Ascending aorta (tissue), 2 donors: ENCODE measurements around the gene CCDC146. TPM values are rescaled to one million over a fixed set of nuclear protein-coding genes. Genes with fewer than 3 reads are reported as not detected.

Experiments used
- DNase-seq, 2 donors: peaks; one replicate each; pipeline ENCODE4 v3.0.0-alpha.2; 2019; ENCODE audit warnings: low spot score in 2 of 2
- H3K27ac ChIP-seq, 2 donors: fragments of 200-600 bp; sonication (generic); one replicate each; pipeline ENCODE4 v1.5.1; 2016 to 2017; ENCODE audit warnings: mild to moderate bottlenecking in 1 of 2
- H3K27me3 ChIP-seq: fragments of 200-600 bp; sonication (generic); one replicate; pipeline ENCODE4 v1.5.1; 2017
- H3K36me3 ChIP-seq, 2 donors: fragments of 200-600 bp; sonication (generic); one replicate each; pipeline ENCODE4 v1.5.1; 2016
- H3K4me1 ChIP-seq, 2 donors: fragments of 200-600 bp; sonication (generic); one replicate each; pipeline ENCODE4 v1.5.1; 2016 to 2017; ENCODE audit warnings: mild to moderate bottlenecking in 1 of 2
- H3K4me3 ChIP-seq, 2 donors: fragments of 200-600 bp; sonication (generic); one replicate each; pipeline ENCODE4 v1.5.1; 2016 to 2017; ENCODE audit warnings: mild to moderate bottlenecking in 1 of 2
- H3K9me3 ChIP-seq, 2 donors: fragments of 200-600 bp; sonication (generic); one replicate each; pipeline ENCODE4 v1.5.1; 2016
- intact Hi-C: fragments of 100-400 bp; cut with DNase I; formaldehyde crosslinking; loops from one replicate; pipeline ENCODE4 v1.15.1; 2023
- total RNA-seq: library from RNA; depleted of rRNA; stranded (reverse); fragments of >200 nt; gene quantifications from one replicate; pipeline ENCODE4 v1.1.0, GENCODE V29; 2016
- TF ChIP-seq, protein P1 (sequence below), 3 experiments: fragments of 200-600 bp in 2 of 3; fragments of 450-650 bp in 1 of 3; sonication (generic) in 2 of 3; IDR thresholded peaks; one replicate each; pipeline ENCODE4 v1.5.1; 2016 to 2019; ENCODE audit warnings: antibody characterized with exemption in 3 of 3, mild to moderate bottlenecking in 1 of 3, moderate library complexity in 1 of 3

CCDC146 gene
- total RNA-seq, 1 donor from 2014 or later = 9.2 TPM

DNA sequence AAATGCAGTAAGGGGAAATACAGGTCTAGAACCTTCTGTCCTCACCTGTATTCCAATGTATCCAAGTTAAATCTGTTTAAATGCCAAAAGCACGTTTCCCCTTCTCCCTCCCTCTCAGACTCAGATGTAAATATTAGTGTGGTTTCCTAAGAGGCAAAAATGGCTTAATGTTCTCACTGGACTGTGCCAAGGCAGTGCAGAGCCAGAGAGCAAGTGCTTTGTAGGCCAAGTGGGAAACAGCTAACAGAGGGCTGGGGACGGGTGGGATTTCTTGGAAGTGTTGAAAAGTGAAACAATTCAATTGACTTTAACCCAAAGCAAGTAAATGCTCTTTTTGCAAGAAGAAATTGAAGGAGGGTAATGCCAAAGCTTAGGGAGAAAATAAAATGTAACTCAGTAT, 190.7 kb downstream of the CCDC146 start:
- TF ChIP-seq, protein P1, sequence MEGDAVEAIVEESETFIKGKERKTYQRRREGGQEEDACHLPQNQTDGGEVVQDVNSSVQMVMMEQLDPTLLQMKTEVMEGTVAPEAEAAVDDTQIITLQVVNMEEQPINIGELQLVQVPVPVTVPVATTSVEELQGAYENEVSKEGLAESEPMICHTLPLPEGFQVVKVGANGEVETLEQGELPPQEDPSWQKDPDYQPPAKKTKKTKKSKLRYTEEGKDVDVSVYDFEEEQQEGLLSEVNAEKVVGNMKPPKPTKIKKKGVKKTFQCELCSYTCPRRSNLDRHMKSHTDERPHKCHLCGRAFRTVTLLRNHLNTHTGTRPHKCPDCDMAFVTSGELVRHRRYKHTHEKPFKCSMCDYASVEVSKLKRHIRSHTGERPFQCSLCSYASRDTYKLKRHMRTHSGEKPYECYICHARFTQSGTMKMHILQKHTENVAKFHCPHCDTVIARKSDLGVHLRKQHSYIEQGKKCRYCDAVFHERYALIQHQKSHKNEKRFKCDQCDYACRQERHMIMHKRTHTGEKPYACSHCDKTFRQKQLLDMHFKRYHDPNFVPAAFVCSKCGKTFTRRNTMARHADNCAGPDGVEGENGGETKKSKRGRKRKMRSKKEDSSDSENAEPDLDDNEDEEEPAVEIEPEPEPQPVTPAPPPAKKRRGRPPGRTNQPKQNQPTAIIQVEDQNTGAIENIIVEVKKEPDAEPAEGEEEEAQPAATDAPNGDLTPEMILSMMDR (IDR thresholded peaks at IDR 0.05) = no peak
- no peak for DNase-seq
- peaks cover 9 to 28% of the 10 kb centered on the region in 2 donors for H3K4me1 ChIP-seq
- no peaks in the 10 kb centered on the region for H3K9me3 ChIP-seq
- H3K27me3 ChIP-seq = no peaks in the 10 kb centered on the region
- intact Hi-C loops = loop anchor here (2.0 kb wide), 1 partner anchor 14 kb away; no protein-coding TSS in a partner anchor
- peaks cover 0 to 3% of the 10 kb centered on the region in 2 donors for H3K36me3 ChIP-seq
- no peak overlapping the region for H3K4me3 ChIP-seq
- peak overlapping the region; percentile 30 to 72 for H3K27ac ChIP-seq

DNA sequence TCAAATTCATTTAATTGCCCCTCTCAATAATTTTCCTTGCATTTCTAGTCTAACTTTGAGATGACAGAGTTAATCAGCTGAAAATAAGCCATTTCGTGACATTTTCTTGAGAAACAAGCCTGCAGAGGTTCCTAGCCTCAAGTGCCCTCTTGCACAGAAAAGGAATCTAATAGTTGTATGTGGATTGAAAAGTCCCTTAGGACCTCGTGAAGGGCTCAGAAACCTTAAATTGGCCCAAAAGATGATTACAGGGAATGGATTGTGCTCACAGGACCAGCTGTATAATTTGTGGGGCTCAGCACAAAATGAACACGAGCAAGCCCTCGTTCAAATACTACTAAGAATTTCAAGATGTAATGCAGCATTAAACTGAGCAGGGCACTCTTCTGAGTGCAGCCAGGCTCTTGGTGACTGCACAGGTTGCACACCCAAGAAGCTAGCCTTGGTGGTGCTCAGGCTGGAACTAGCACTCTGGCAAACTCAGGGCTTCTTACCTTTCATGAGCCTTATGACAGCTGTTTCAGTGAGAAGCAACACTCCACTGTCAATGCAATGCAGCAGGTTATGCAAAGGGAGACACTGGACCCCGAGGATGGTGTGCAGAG, 191.6 kb downstream of the CCDC146 start:
- DNase-seq = no peak
- intact Hi-C loops = loop anchor here (2.0 kb wide), 1 partner anchor 13 kb away; no protein-coding TSS in a partner anchor
- peak overlapping the region; percentile 30 to 49 for H3K27ac ChIP-seq
- no peaks in the 10 kb centered on the region for H3K9me3 ChIP-seq
- H3K36me3 ChIP-seq = peaks cover 0 to 3% of the 10 kb centered on the region in 2 donors
- no peaks in the 10 kb centered on the region for H3K27me3 ChIP-seq
- peaks cover 9 to 28% of the 10 kb centered on the region in 2 donors for H3K4me1 ChIP-seq
- no peak overlapping the region for H3K4me3 ChIP-seq
- TF ChIP-seq, protein P1 (IDR thresholded peaks at IDR 0.05) = no peak

DNA sequence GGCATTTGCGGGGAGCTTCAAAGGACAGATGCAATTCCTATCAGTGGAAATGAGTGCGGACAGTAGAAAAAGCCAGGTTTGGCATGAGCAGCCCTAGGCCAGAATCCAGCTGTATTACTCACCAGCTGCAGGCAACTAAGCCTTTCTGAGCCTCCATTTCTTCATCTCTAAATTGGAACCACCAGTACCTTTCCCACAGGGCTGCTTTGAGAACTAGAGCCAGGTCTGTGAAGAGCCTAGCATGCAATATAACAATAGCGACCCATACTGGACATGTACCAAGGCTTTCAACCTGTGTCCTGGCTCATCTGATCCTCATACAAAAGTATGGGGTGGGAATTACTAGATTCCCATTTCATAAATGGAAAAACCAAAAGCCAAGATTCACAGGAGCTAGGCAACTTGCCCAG, 192.8 kb downstream of the CCDC146 start:
- Histone ChIP-seq H3K9me3 (no peaks in the 10 kb centered on the region), H3K4me1 (peaks cover 9 to 20% of the 10 kb centered on the region in 2 donors)

DNA sequence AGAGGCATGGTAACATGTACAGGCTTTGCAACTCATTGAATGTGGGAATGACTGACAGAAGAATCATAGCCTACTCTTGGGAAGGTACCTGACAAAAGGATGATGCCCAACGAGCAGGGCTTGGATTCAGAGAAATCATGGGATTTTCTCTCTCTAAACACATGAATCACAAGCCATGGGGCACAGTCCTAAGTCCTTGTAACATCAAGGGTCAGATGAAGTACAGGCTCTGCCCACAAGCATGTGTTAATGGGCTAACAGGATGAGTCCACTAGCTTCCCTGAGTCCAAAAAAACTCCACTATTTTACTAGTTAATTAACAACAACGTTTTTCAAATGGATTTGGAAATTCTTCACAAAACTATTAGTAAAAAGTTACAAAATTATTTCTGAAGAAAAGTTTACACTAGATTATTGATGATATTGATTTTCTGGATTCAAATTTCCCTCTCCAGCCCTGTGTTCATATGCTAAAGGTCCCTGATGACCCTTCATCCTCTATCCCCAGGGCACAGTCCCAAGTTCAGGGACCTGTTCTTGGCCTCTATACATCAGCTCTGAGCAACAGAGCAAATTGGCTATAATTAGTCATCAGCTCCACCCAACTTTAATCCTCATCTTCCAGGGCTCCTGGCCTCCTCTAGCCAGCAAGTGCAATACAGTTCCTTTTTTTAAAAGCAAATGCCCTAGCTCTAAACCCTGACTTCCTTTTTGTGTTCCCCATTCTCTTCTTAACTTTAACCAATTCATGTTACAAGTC, 194.0 kb downstream of the CCDC146 start:
- Histone ChIP-seq H3K9me3 (no peaks in the 10 kb centered on the region), H3K36me3 (peaks cover 0 to 3% of the 10 kb centered on the region in 2 donors), H3K27me3 (no peaks in the 10 kb centered on the region), H3K4me1 (peaks cover 9 to 21% of the 10 kb centered on the region in 2 donors), H3K4me3 (no peak overlapping the region), H3K27ac (no peak overlapping the region)
- DNase-seq = no peak
- TF ChIP-seq, protein P1 (IDR thresholded peaks at IDR 0.05) = no peak
- intact Hi-C loops = no loop called here

More for the DNA sequence above, 192.8 kb downstream of the CCDC146 start:
- H3K4me3 ChIP-seq = no peak overlapping the region
- TF ChIP-seq, protein P1 (IDR thresholded peaks at IDR 0.05) = no peak
- DNase-seq = no peak
- H3K27me3 ChIP-seq = no peaks in the 10 kb centered on the region
- H3K36me3 ChIP-seq = peaks cover 0 to 3% of the 10 kb centered on the region in 2 donors
- intact Hi-C loops = no loop called here
- peak overlapping the region; percentile 30 to 49 for H3K27ac ChIP-seq

DNA sequence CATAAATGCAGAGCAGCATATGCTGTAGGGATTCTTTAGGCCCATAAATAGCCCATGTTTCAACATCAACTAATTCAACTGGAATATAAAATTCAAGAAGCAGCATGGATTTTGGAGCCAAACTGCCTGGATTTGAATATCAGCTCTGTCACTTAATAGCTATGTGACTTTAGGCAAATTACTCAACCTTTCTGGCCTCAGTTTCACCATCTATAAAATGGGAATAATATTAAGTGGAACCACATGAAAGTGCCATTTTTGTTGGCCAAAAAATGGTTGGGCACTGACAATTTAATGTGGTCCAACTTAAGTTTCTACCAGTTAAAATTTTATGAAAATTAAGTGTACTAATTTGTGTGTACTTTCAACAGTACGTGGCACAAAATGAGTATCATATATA, 195.6 kb downstream of the CCDC146 start:
- intact Hi-C loops = no loop called here
- DNase-seq = no peak
- peaks cover 0 to 3% of the 10 kb centered on the region in 2 donors for H3K36me3 ChIP-seq
- no peak overlapping the region for H3K27ac ChIP-seq
- H3K4me1 ChIP-seq = peaks cover 4 to 14% of the 10 kb centered on the region in 2 donors
- no peak overlapping the region for H3K4me3 ChIP-seq
- H3K9me3 ChIP-seq = no peaks in the 10 kb centered on the region
- TF ChIP-seq, protein P1 (IDR thresholded peaks at IDR 0.05) = no peak
- no peaks in the 10 kb centered on the region for H3K27me3 ChIP-seq
